ENCODE data around the gene EEFSEC.

The EEFSEC gene

GRCh38 chr3:128394033-128394432 lies 240.8 kb downstream of the EEFSEC start:
- no peak for TF ChIP-seq SPI1 (IDR thresholded peaks at IDR 0.05; ENCODE audit: borderline replicate concordance, low read depth)
- TF ChIP-seq GABPA (IDR thresholded peaks at IDR 0.05; ENCODE audit: low read depth) = no peak
- TF ChIP-seq, protein P1, sequence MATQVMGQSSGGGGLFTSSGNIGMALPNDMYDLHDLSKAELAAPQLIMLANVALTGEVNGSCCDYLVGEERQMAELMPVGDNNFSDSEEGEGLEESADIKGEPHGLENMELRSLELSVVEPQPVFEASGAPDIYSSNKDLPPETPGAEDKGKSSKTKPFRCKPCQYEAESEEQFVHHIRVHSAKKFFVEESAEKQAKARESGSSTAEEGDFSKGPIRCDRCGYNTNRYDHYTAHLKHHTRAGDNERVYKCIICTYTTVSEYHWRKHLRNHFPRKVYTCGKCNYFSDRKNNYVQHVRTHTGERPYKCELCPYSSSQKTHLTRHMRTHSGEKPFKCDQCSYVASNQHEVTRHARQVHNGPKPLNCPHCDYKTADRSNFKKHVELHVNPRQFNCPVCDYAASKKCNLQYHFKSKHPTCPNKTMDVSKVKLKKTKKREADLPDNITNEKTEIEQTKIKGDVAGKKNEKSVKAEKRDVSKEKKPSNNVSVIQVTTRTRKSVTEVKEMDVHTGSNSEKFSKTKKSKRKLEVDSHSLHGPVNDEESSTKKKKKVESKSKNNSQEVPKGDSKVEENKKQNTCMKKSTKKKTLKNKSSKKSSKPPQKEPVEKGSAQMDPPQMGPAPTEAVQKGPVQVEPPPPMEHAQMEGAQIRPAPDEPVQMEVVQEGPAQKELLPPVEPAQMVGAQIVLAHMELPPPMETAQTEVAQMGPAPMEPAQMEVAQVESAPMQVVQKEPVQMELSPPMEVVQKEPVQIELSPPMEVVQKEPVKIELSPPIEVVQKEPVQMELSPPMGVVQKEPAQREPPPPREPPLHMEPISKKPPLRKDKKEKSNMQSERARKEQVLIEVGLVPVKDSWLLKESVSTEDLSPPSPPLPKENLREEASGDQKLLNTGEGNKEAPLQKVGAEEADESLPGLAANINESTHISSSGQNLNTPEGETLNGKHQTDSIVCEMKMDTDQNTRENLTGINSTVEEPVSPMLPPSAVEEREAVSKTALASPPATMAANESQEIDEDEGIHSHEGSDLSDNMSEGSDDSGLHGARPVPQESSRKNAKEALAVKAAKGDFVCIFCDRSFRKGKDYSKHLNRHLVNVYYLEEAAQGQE (IDR thresholded peaks at IDR 0.05; ENCODE audit: insufficient replicate concordance, low read depth) = no peak
- TF ChIP-seq CTCF (IDR thresholded peaks at IDR 0.05; ENCODE audit: insufficient read depth, low read length) = no peak
- TF ChIP-seq POLR2AphosphoS5 (IDR thresholded peaks at IDR 0.05; ENCODE audit: low read depth) = no peak
- no peak overlapping the region for H3K27ac ChIP-seq (replicated peaks)
- no peak for DNase-seq (ENCODE audit: low read depth in 1 of 2, low spot score in 1 of 2)
- H3K27me3 ChIP-seq (ENCODE audit: insufficient read depth, poor library complexity, severe bottlenecking) = no peaks in the 10 kb centered on the region
- H3K4me3 ChIP-seq (replicated peaks; ENCODE audit: insufficient read depth, low read length) = no peak overlapping the region

DNA sequence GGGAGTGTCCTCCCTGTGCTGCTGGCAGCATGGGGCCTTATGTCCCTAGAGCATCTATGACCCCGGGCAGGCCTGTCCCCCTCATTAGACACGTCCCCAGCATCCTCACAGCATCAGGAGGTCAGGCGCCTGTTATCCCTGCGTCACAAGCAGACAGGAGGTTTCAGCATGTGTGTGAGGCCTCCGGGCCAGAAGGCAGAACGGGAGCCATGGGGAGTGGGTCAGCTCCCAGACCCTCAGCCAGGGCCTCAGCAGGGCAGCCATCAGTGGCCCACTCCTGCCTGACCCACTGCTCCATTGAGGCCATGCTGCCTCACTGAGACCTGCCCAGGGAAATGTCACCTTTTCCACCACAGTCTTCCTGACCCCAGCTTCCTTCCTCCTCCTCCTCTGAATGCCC lies 241.8 kb downstream of the EEFSEC start:
- Histone ChIP-seq H3K4me3 (replicated peaks; ENCODE audit: insufficient read depth, low read length) (no peak overlapping the region), H3K27me3 (ENCODE audit: insufficient read depth, poor library complexity, severe bottlenecking) (no peaks in the 10 kb centered on the region), H3K27ac (replicated peaks) (no peak overlapping the region)
- DNase-seq (ENCODE audit: low read depth in 1 of 2, low spot score in 1 of 2) = no peak
- TF ChIP-seq GABPA (IDR thresholded peaks at IDR 0.05; ENCODE audit: low read depth) = no peak
- TF ChIP-seq CTCF (IDR thresholded peaks at IDR 0.05; ENCODE audit: insufficient read depth, low read length) = no peak
- TF ChIP-seq POLR2AphosphoS5 (IDR thresholded peaks at IDR 0.05; ENCODE audit: low read depth) = no peak

DNA sequence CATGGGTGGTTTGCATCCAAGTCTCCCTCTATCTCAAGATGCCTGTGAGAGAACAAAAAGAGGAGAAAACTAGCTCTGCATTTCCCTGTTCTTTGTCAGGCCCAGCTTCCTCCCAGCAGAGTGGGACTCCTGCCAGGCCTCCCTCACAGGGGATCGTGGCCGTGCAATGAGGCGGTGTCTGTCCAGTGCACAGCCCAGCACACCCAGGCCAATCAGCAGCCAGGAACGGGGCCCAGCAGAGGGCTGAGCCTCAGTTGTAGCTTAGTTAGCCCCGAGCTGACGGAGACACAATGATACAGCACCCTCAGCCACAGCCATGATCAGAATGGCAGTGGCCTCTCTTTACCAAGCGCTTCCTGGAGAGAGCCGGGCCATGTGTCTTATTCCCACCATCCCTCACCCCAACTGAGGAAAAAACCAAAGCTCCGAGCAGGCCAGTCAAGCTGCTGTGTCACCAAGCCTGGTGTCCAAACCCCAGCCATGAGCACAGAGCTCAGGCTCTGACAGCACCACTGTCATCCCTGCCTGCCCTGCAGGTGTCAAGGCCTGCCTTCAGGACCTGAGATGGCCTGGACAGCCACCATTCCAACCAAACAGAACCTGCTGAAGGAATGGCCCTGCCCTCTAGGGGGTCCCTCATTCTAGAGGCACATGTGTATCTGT lies 242.3 kb downstream of the EEFSEC start:
- no peak for DNase-seq (ENCODE audit: low read depth in 1 of 2, low spot score in 1 of 2)

More for the DNA sequence above, 242.3 kb downstream of the EEFSEC start:
- Histone ChIP-seq H3K27ac (replicated peaks) (no peak overlapping the region), H3K27me3 (ENCODE audit: insufficient read depth, poor library complexity, severe bottlenecking) (no peaks in the 10 kb centered on the region), H3K4me3 (replicated peaks; ENCODE audit: insufficient read depth, low read length) (no peak overlapping the region)
- TF ChIP-seq, protein P1 (IDR thresholded peaks at IDR 0.05; ENCODE audit: insufficient replicate concordance, low read depth) = no peak
- TF ChIP-seq SPI1 (IDR thresholded peaks at IDR 0.05; ENCODE audit: borderline replicate concordance, low read depth) (no peak), POLR2AphosphoS5 (IDR thresholded peaks at IDR 0.05; ENCODE audit: low read depth) (no peak), CTCF (IDR thresholded peaks at IDR 0.05; ENCODE audit: insufficient read depth, low read length) (no peak), GABPA (IDR thresholded peaks at IDR 0.05; ENCODE audit: low read depth) (no peak)

Data from HL-60 (cell line).